ENCODE results near the gene BNIP1.
"Not testable (repeated sequence)": the region's sequence is repeated elsewhere in the genome, so short reads cannot be mapped to it uniquely, and the experiment has no call there.

Gene BNIP1

DNA sequence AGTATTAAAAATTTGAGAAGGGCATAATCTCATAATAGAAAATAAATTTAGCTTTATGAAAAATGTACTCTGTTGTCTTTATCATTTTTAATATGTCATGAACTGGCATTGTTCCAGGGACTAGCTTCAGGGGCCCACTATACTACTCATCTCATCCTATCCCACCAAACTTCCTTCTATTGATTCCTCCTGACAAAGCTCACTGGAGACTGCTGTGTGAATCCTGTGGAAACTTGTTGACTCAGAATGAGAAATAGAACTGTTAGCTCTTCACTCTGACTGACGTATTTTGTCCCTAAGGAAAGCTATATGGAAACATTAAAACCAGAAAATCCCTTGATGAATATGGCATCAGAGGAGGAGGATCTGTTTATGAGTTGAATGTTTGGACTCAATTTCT lies 29.8 kb upstream of the BNIP1 start:
- WGBS (ENCODE audit: insufficient coverage): 100% methylated on average over 1 of the region's 1 CpG
- peaks cover 13 to 60% (median 17%) of the 10 kb centered on the region in 4 experiments for H3K36me3 ChIP-seq (ENCODE audit: control insufficient read depth in 4 of 4, insufficient read depth in 4 of 4, low read length in 3 of 4)
- H3K27me3 ChIP-seq (replicated peaks in 2 of 5; ENCODE audit: control insufficient read depth in 4 of 5, insufficient read depth in 5 of 5, low read length in 4 of 5): no peaks in the 10 kb centered on the region
- no peak for DNase-seq
- POLR2A ChIA-PET: no interaction called here
- H3K27ac ChIP-seq (ENCODE audit: insufficient read depth in 1 of 2, low read depth in 1 of 2, low read length in 2 of 2, poor library complexity in 1 of 2, severe bottlenecking in 2 of 2): no peak overlapping the region
- H3K4me3 ChIP-seq (ENCODE audit: control insufficient read depth in 1 of 7, extremely low read depth in 1 of 7, insufficient read depth in 4 of 7, low read depth in 2 of 7, low read length in 6 of 7): no peak overlapping the region
- no peaks in the 10 kb centered on the region for H3K4me1 ChIP-seq (ENCODE audit: control extremely low read depth in 1 of 4, control insufficient read depth in 4 of 4, insufficient read depth in 4 of 4, low read length in 3 of 4)
- CTCF ChIA-PET: interaction anchor here (1.2 to 2.0 kb wide), 2 partner anchors 36 to 137 kb away, joined by 3 to 6 read pairs; no protein-coding TSS in a partner anchor
- peaks cover 0 to 8% (median 0%) of the 10 kb centered on the region in 5 experiments for H3K9me3 ChIP-seq (ENCODE audit: control extremely low read depth in 1 of 5, control insufficient read depth in 4 of 5, insufficient read depth in 2 of 5, low read depth in 1 of 5, low read length in 4 of 5)

DNA sequence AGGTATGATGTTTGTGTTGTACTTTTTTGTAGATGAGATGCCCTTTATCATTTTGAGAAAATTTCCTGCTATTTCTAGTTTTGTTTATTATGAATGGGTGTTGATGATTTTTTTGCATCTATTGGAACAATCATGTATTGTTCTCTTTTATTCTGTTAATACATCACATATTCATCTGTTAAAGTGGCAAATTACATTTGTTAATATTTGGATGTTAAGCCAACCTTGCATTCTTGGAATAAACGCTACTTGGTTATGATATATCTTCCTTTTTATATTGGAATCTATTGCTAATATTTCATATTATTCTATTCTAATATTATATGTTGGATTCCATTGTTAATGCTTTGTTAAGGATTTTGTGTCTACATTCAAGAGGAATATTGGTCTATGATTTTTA lies 24.6 kb upstream of the BNIP1 start:
- no CpG with 5 or more reads among the region's 1 CpG for whole genome bisulfite sequencing (ENCODE audit: insufficient coverage)
- H3K27ac ChIP-seq (ENCODE audit: insufficient read depth in 1 of 2, low read depth in 1 of 2, low read length in 2 of 2, poor library complexity in 1 of 2, severe bottlenecking in 2 of 2): no peak overlapping the region
- H3K4me3 ChIP-seq (ENCODE audit: control insufficient read depth in 1 of 7, extremely low read depth in 1 of 7, insufficient read depth in 4 of 7, low read depth in 2 of 7, low read length in 6 of 7): no peak overlapping the region
- peaks cover 0 to 8% (median 0%) of the 10 kb centered on the region in 5 experiments for H3K9me3 ChIP-seq (ENCODE audit: control extremely low read depth in 1 of 5, control insufficient read depth in 4 of 5, insufficient read depth in 2 of 5, low read depth in 1 of 5, low read length in 4 of 5)
- peaks cover 0 to 40% (median 12%) of the 10 kb centered on the region in 4 experiments for H3K36me3 ChIP-seq (ENCODE audit: control insufficient read depth in 4 of 4, insufficient read depth in 4 of 4, low read length in 3 of 4)
- ChIA-PET POLR2A (no interaction called here), CTCF (no interaction called here)
- H3K27me3 ChIP-seq (replicated peaks in 2 of 5; ENCODE audit: control insufficient read depth in 4 of 5, insufficient read depth in 5 of 5, low read length in 4 of 5): no peaks in the 10 kb centered on the region
- no peaks in the 10 kb centered on the region for H3K4me1 ChIP-seq (ENCODE audit: control extremely low read depth in 1 of 4, control insufficient read depth in 4 of 4, insufficient read depth in 4 of 4, low read length in 3 of 4)
- DNase-seq: no peak

- CTCF ChIA-PET: interaction anchor here (1.2 kb wide), 1 partner anchor 22 kb away, joined by 3 read pairs; no protein-coding TSS in a partner anchor
- H3K36me3 ChIP-seq (ENCODE audit: control insufficient read depth in 4 of 4, insufficient read depth in 4 of 4, low read length in 3 of 4): peaks cover 7 to 47% (median 16%) of the 10 kb centered on the region in 4 experiments
- H3K27me3 ChIP-seq (replicated peaks in 2 of 5; ENCODE audit: control insufficient read depth in 4 of 5, insufficient read depth in 5 of 5, low read length in 4 of 5): no peaks in the 10 kb centered on the region
- WGBS (ENCODE audit: insufficient coverage): 100% methylated on average over 1 of the region's 3 CpGs
- peaks cover 0 to 8% (median 0%) of the 10 kb centered on the region in 5 experiments for H3K9me3 ChIP-seq (ENCODE audit: control extremely low read depth in 1 of 5, control insufficient read depth in 4 of 5, insufficient read depth in 2 of 5, low read depth in 1 of 5, low read length in 4 of 5)
- POLR2A ChIA-PET: interaction anchor here (0.6 kb wide), 1 partner anchor 65 kb away, joined by 6 read pairs; no protein-coding TSS in a partner anchor
- H3K27ac ChIP-seq (ENCODE audit: insufficient read depth in 1 of 2, low read depth in 1 of 2, low read length in 2 of 2, poor library complexity in 1 of 2, severe bottlenecking in 2 of 2): no peak overlapping the region
- DNase-seq: no peak
- no peaks in the 10 kb centered on the region for H3K4me1 ChIP-seq (ENCODE audit: control extremely low read depth in 1 of 4, control insufficient read depth in 4 of 4, insufficient read depth in 4 of 4, low read length in 3 of 4)
- H3K4me3 ChIP-seq (ENCODE audit: control insufficient read depth in 1 of 7, extremely low read depth in 1 of 7, insufficient read depth in 4 of 7, low read depth in 2 of 7, low read length in 6 of 7): no peak overlapping the region
Measured at GRCh38 chr5:173123416-173123815, 20.9 kb upstream of the BNIP1 start.

DNA sequence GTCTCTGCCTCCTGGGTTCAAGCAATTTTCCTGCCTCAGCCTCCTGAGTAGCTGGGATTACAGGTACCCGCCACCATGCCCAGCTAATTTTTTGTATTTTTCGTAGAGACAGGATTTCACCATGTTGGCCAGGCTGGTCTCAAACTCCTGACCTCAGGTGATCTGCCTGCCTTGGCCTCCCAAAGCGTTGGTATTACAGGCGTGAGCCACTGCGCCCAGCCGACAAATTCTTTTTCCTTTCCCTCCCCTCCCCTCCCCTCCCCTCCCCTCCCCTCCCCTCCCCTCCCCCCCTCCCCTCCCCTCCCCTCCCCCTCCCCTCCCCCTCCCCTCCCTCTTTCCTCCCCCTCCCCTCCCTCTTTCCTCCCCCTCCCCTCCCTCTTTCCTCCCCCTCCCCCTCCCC lies 12.2 kb upstream of the BNIP1 start:
- H3K27me3 ChIP-seq (replicated peaks in 2 of 5; ENCODE audit: control insufficient read depth in 4 of 5, insufficient read depth in 5 of 5, low read length in 4 of 5); DNase-seq; H3K9me3 ChIP-seq (ENCODE audit: control extremely low read depth in 1 of 5, control insufficient read depth in 4 of 5, insufficient read depth in 2 of 5, low read depth in 1 of 5, low read length in 4 of 5); H3K4me3 ChIP-seq (ENCODE audit: control insufficient read depth in 1 of 7, extremely low read depth in 1 of 7, insufficient read depth in 4 of 7, low read depth in 2 of 7, low read length in 6 of 7); CTCF ChIA-PET; H3K27ac ChIP-seq (ENCODE audit: insufficient read depth in 1 of 2, low read depth in 1 of 2, low read length in 2 of 2, poor library complexity in 1 of 2, severe bottlenecking in 2 of 2); POLR2A ChIA-PET: not testable (repeated sequence)
- Histone ChIP-seq H3K4me1 (ENCODE audit: control extremely low read depth in 1 of 4, control insufficient read depth in 4 of 4, insufficient read depth in 4 of 4, low read length in 3 of 4) (peaks cover 0 to 17% (median 5%) of the 10 kb centered on the region in 4 experiments), H3K36me3 (ENCODE audit: control insufficient read depth in 4 of 4, insufficient read depth in 4 of 4, low read length in 3 of 4) (peaks cover 0 to 20% (median 5%) of the 10 kb centered on the region in 4 experiments)
- 100% methylated on average over 1 of the region's 6 CpGs for WGBS (ENCODE audit: insufficient coverage)

- Histone ChIP-seq H3K27me3 (replicated peaks in 2 of 5; ENCODE audit: control insufficient read depth in 4 of 5, insufficient read depth in 5 of 5, low read length in 4 of 5) (no peaks in the 10 kb centered on the region), H3K27ac (ENCODE audit: insufficient read depth in 1 of 2, low read depth in 1 of 2, low read length in 2 of 2, poor library complexity in 1 of 2, severe bottlenecking in 2 of 2) (no peak overlapping the region), H3K9me3 (ENCODE audit: control extremely low read depth in 1 of 5, control insufficient read depth in 4 of 5, insufficient read depth in 2 of 5, low read depth in 1 of 5, low read length in 4 of 5) (no peaks in the 10 kb centered on the region), H3K4me1 (ENCODE audit: control extremely low read depth in 1 of 4, control insufficient read depth in 4 of 4, insufficient read depth in 4 of 4, low read length in 3 of 4) (peaks cover 0 to 8% (median 2%) of the 10 kb centered on the region in 4 experiments), H3K4me3 (ENCODE audit: control insufficient read depth in 1 of 7, extremely low read depth in 1 of 7, insufficient read depth in 4 of 7, low read depth in 2 of 7, low read length in 6 of 7) (no peak overlapping the region), H3K36me3 (ENCODE audit: control insufficient read depth in 4 of 4, insufficient read depth in 4 of 4, low read length in 3 of 4) (peaks cover 0 to 10% (median 7%) of the 10 kb centered on the region in 4 experiments)
- ChIA-PET POLR2A (no interaction called here), CTCF (interaction anchor here (0.7 to 1.4 kb wide), 4 partner anchors 18 to 155 kb away, joined by 3 to 4 read pairs (median 3); partner anchors contain the start of gene ATP6V0E1)
- 100% methylated on average over 1 of the region's 3 CpGs for WGBS (ENCODE audit: insufficient coverage)
- no peak for DNase-seq
Measured at GRCh38 chr5:173138707-173139106, 5.6 kb upstream of the BNIP1 start.

DNA sequence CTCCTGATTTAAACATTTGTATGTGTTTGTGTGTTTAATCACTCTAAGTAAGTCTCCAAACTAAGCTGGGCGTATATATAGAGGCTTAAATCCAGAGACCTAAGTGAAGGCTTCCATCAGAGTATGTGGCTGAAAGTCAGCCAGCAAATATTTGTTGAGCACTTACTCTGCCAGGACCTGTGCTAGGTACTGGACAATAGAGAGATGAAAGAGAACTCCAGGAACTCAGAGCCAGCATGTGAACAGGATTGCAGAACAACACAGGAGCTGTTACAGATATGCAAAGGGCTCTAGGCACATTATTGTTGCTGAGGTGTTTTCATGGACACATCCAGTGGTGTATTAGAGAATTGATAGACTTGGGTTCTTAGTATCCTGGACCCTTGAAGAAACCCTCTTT lies 4.7 kb upstream of the BNIP1 start:
- Histone ChIP-seq H3K9me3 (ENCODE audit: control extremely low read depth in 1 of 5, control insufficient read depth in 4 of 5, insufficient read depth in 2 of 5, low read depth in 1 of 5, low read length in 4 of 5) (no peaks in the 10 kb centered on the region), H3K4me3 (ENCODE audit: control insufficient read depth in 1 of 7, extremely low read depth in 1 of 7, insufficient read depth in 4 of 7, low read depth in 2 of 7, low read length in 6 of 7) (no peak overlapping the region), H3K4me1 (ENCODE audit: control extremely low read depth in 1 of 4, control insufficient read depth in 4 of 4, insufficient read depth in 4 of 4, low read length in 3 of 4) (peaks cover 0 to 2% (median under 1%) of the 10 kb centered on the region in 4 experiments), H3K36me3 (ENCODE audit: control insufficient read depth in 4 of 4, insufficient read depth in 4 of 4, low read length in 3 of 4) (peaks cover 0 to 10% (median 7%) of the 10 kb centered on the region in 4 experiments), H3K27me3 (replicated peaks in 2 of 5; ENCODE audit: control insufficient read depth in 4 of 5, insufficient read depth in 5 of 5, low read length in 4 of 5) (no peaks in the 10 kb centered on the region), H3K27ac (ENCODE audit: insufficient read depth in 1 of 2, low read depth in 1 of 2, low read length in 2 of 2, poor library complexity in 1 of 2, severe bottlenecking in 2 of 2) (no peak overlapping the region)
- 100% methylated on average over 1 of the region's 1 CpG for WGBS (ENCODE audit: insufficient coverage)
- no peak for DNase-seq
- CTCF ChIA-PET: interaction anchor here (0.7 to 1.2 kb wide), 3 partner anchors 17 to 156 kb away, joined by 3 to 4 read pairs (median 3); partner anchors contain the start of gene ATP6V0E1
- POLR2A ChIA-PET: no interaction called here

- DNase-seq: no peak
- whole genome bisulfite sequencing (ENCODE audit: insufficient coverage): 96% methylated on average over 3 of the region's 4 CpGs
- CTCF ChIA-PET: interaction anchor here (0.9 to 1.3 kb wide), 3 partner anchors 19 to 29 kb away, joined by 3 read pairs; no protein-coding TSS in a partner anchor
- Histone ChIP-seq H3K36me3 (ENCODE audit: control insufficient read depth in 4 of 4, insufficient read depth in 4 of 4, low read length in 3 of 4) (peaks cover 0 to 10% (median 4%) of the 10 kb centered on the region in 4 experiments), H3K27me3 (replicated peaks in 2 of 5; ENCODE audit: control insufficient read depth in 4 of 5, insufficient read depth in 5 of 5, low read length in 4 of 5) (no peaks in the 10 kb centered on the region), H3K4me1 (ENCODE audit: control extremely low read depth in 1 of 4, control insufficient read depth in 4 of 4, insufficient read depth in 4 of 4, low read length in 3 of 4) (peaks cover 3 to 8% (median 5%) of the 10 kb centered on the region in 4 experiments), H3K27ac (ENCODE audit: insufficient read depth in 1 of 2, low read depth in 1 of 2, low read length in 2 of 2, poor library complexity in 1 of 2, severe bottlenecking in 2 of 2) (no peak overlapping the region), H3K4me3 (ENCODE audit: control insufficient read depth in 1 of 7, extremely low read depth in 1 of 7, insufficient read depth in 4 of 7, low read depth in 2 of 7, low read length in 6 of 7) (no peak overlapping the region), H3K9me3 (ENCODE audit: control extremely low read depth in 1 of 5, control insufficient read depth in 4 of 5, insufficient read depth in 2 of 5, low read depth in 1 of 5, low read length in 4 of 5) (no peaks in the 10 kb centered on the region)
- POLR2A ChIA-PET: no interaction called here
Measured at GRCh38 chr5:173140769-173141168, 3.6 kb upstream of the BNIP1 start.

Measured in common myeloid progenitor, CD34-positive (primary cell).